Measurements from ENCODE around the gene EPYC.

Gene EPYC

GRCh38 chr12:90922145-90922627 lies 82.6 kb downstream of the EPYC start:
- H3K4me3 ChIP-seq, result no peak overlapping the region
- H3K27me3 ChIP-seq, result no peaks in the 10 kb centered on the region
- TF ChIP-seq CTCF (IDR thresholded peaks at IDR 0.05), result no peak
- no peak for DNase-seq
- peak overlapping the region in 1 of 2 donors; percentile 17 for H3K27ac ChIP-seq
- peaks cover 0 to 26% (median 8%) of the 10 kb centered on the region in 4 donors for H3K4me1 ChIP-seq
- H3K9me3 ChIP-seq, result no peaks in the 10 kb centered on the region
- H3K36me3 ChIP-seq, result no peaks in the 10 kb centered on the region
- intact Hi-C loops (cut with DNase I; ENCODE audit: low total_unique reads), result no loop called here

GRCh38 chr12:90921536-90921935 lies 83.2 kb downstream of the EPYC start:
- TF ChIP-seq CTCF (IDR thresholded peaks at IDR 0.05), result no peak
- DNase-seq, result no peak
- Histone ChIP-seq H3K27ac (no peak overlapping the region), H3K9me3 (no peaks in the 10 kb centered on the region), H3K4me3 (no peak overlapping the region), H3K36me3 (no peaks in the 10 kb centered on the region), H3K4me1 (peaks cover 0 to 26% (median 8%) of the 10 kb centered on the region in 4 donors), H3K27me3 (no peaks in the 10 kb centered on the region)
- intact Hi-C loops (cut with DNase I; ENCODE audit: low total_unique reads), result no loop called here

GRCh38 chr12:90920222-90920621 lies 84.5 kb downstream of the EPYC start:
- DNase-seq, result no peak
- TF ChIP-seq CTCF (IDR thresholded peaks at IDR 0.05), result no peak
- Histone ChIP-seq H3K27me3 (no peaks in the 10 kb centered on the region), H3K4me3 (no peak overlapping the region), H3K9me3 (no peaks in the 10 kb centered on the region), H3K36me3 (no peaks in the 10 kb centered on the region), H3K4me1 (peaks cover 0 to 26% (median 8%) of the 10 kb centered on the region in 4 donors), H3K27ac (no peak overlapping the region)
- intact Hi-C loops (cut with DNase I; ENCODE audit: low total_unique reads), result no loop called here

GRCh38 chr12:90917431-90917830 lies 87.3 kb downstream of the EPYC start:
- H3K27ac ChIP-seq, result no peak overlapping the region
- no peaks in the 10 kb centered on the region for H3K27me3 ChIP-seq
- no peaks in the 10 kb centered on the region for H3K36me3 ChIP-seq
- H3K9me3 ChIP-seq, result no peaks in the 10 kb centered on the region
- H3K4me1 ChIP-seq, result peaks cover 0 to 14% (median 8%) of the 10 kb centered on the region in 4 donors
- intact Hi-C loops (cut with DNase I; ENCODE audit: low total_unique reads), result no loop called here
- no peak for DNase-seq
- TF ChIP-seq CTCF (IDR thresholded peaks at IDR 0.05), result no peak
- no peak overlapping the region for H3K4me3 ChIP-seq

GRCh38 chr12:90916516-90916915 lies 88.3 kb downstream of the EPYC start:
- H3K27me3 ChIP-seq, result no peaks in the 10 kb centered on the region
- peaks cover 0 to 5% (median 3%) of the 10 kb centered on the region in 4 donors for H3K4me1 ChIP-seq
- TF ChIP-seq CTCF (IDR thresholded peaks at IDR 0.05), result no peak
- H3K4me3 ChIP-seq, result no peak overlapping the region
- H3K36me3 ChIP-seq, result no peaks in the 10 kb centered on the region
- intact Hi-C loops (cut with DNase I; ENCODE audit: low total_unique reads), result no loop called here
- no peak for DNase-seq
- H3K27ac ChIP-seq, result no peak overlapping the region
- H3K9me3 ChIP-seq, result no peaks in the 10 kb centered on the region

GRCh38 chr12:90915353-90915752 lies 89.4 kb downstream of the EPYC start:
- no peak overlapping the region for H3K4me3 ChIP-seq
- no peak for TF ChIP-seq CTCF (IDR thresholded peaks at IDR 0.05)
- H3K27ac ChIP-seq, result no peak overlapping the region
- no peaks in the 10 kb centered on the region for H3K27me3 ChIP-seq
- H3K4me1 ChIP-seq, result no peaks in the 10 kb centered on the region
- no peak for DNase-seq
- intact Hi-C loops (cut with DNase I; ENCODE audit: low total_unique reads), result no loop called here
- no peaks in the 10 kb centered on the region for H3K9me3 ChIP-seq
- no peaks in the 10 kb centered on the region for H3K36me3 ChIP-seq
